HUES48 (cell line): ENCODE results near the gene PAPOLB.

Source experiments
- H3K27ac ChIP-seq: one replicate; pipeline ENCODE4 v1.7.0; 2013; ENCODE audit warnings: low read depth, low read length, inconsistent platforms
- H3K27me3 ChIP-seq: 2 replicates; pipeline ENCODE4 v1.6.1; 2013; ENCODE audit warnings: mild to moderate bottlenecking, low read length; ENCODE audit not compliant: control insufficient read depth, insufficient read depth
- H3K36me3 ChIP-seq: 2 replicates; pipeline ENCODE4 v1.6.1; 2013; ENCODE audit warnings: low read length; ENCODE audit not compliant: control insufficient read depth, insufficient read depth
- H3K4me1 ChIP-seq: 2 replicates; pipeline ENCODE4 v1.6.1; 2013; ENCODE audit warnings: mild to moderate bottlenecking, low read length; ENCODE audit not compliant: control insufficient read depth, insufficient read depth
- H3K4me3 ChIP-seq: 2 replicates; pipeline ENCODE4 v1.5.1; 2013; ENCODE audit warnings: mild to moderate bottlenecking, low read depth, low read length
- H3K9ac ChIP-seq: 2 replicates; pipeline ENCODE4 v1.6.1; 2013; ENCODE audit warnings: mild to moderate bottlenecking, low read depth, low read length, moderate library complexity
- H3K9me3 ChIP-seq: 2 replicates; pipeline ENCODE4 v1.6.1; 2013; ENCODE audit warnings: low read length; ENCODE audit not compliant: control insufficient read depth, insufficient read depth

PAPOLB gene

GRCh38 chr7:4888161-4888560 is 26.3 kb upstream of the PAPOLB start:
- Histone ChIP-seq H3K4me3 (no peak overlapping the region), H3K4me1 (no peaks in the 10 kb centered on the region), H3K9ac (no peak overlapping the region), H3K27ac (no peak overlapping the region), H3K27me3 (no peaks in the 10 kb centered on the region), H3K36me3 (no peaks in the 10 kb centered on the region), H3K9me3 (no peaks in the 10 kb centered on the region)

GRCh38 chr7:4886671-4887070 is 24.8 kb upstream of the PAPOLB start:
- Histone ChIP-seq H3K4me3 (no peak overlapping the region), H3K27me3 (peaks cover 5% of the 10 kb centered on the region; the same call in 1 of the 2 replicates), H3K36me3 (no peaks in the 10 kb centered on the region), H3K4me1 (peaks cover 3% of the 10 kb centered on the region; the same call in 1 of the 2 replicates), H3K9me3 (no peaks in the 10 kb centered on the region), H3K27ac (no peak overlapping the region), H3K9ac (no peak overlapping the region)

GRCh38 chr7:4885317-4885807 is 23.5 kb upstream of the PAPOLB start:
- no peak overlapping the region for H3K27ac ChIP-seq
- H3K36me3 ChIP-seq: no peaks in the 10 kb centered on the region
- peaks cover 3% of the 10 kb centered on the region; the same call in 1 of the 2 replicates for H3K4me1 ChIP-seq
- no peaks in the 10 kb centered on the region for H3K9me3 ChIP-seq
- peaks cover 5% of the 10 kb centered on the region; the same call in 1 of the 2 replicates for H3K27me3 ChIP-seq
- no peak overlapping the region for H3K4me3 ChIP-seq
- H3K9ac ChIP-seq: no peak overlapping the region

- Histone ChIP-seq H3K4me1 (peaks cover 3% of the 10 kb centered on the region; the same call in 1 of the 2 replicates), H3K9me3 (no peaks in the 10 kb centered on the region), H3K36me3 (no peaks in the 10 kb centered on the region), H3K9ac (no peak overlapping the region), H3K27me3 (peaks cover 5% of the 10 kb centered on the region; the same call in 1 of the 2 replicates), H3K4me3 (no peak overlapping the region), H3K27ac (no peak overlapping the region)
Observed at GRCh38 chr7:4884164-4884563, 22.3 kb upstream of the PAPOLB start.

- Histone ChIP-seq H3K9me3 (no peaks in the 10 kb centered on the region), H3K4me1 (peaks cover 3% of the 10 kb centered on the region; the same call in 1 of the 2 replicates), H3K27me3 (peaks cover 5% of the 10 kb centered on the region; the same call in 1 of the 2 replicates), H3K27ac (no peak within 1 kb of the TSS), H3K4me3 (peak within 1 kb of the TSS; percentile 79), H3K9ac (peak within 1 kb of the TSS; percentile 48; the same call in 1 of the 2 replicates), H3K36me3 (no peaks in the 10 kb centered on the region)
Observed at GRCh38 chr7:4883372-4884144, 21.7 kb upstream of the PAPOLB start, which contains the start of gene RADIL. RADIL (minus strand) TSS chr7:4883716; CDS start chr7:4878139, 5,577 bp downstream.

- H3K4me1 ChIP-seq: peaks cover 3% of the 10 kb centered on the region; the same call in 1 of the 2 replicates
- no peak overlapping the region; the same call in 1 of the 2 replicates for H3K9ac ChIP-seq
- no peaks in the 10 kb centered on the region for H3K9me3 ChIP-seq
- H3K27ac ChIP-seq: no peak overlapping the region
- peaks cover 5% of the 10 kb centered on the region; the same call in 1 of the 2 replicates for H3K27me3 ChIP-seq
- no peaks in the 10 kb centered on the region for H3K36me3 ChIP-seq
- H3K4me3 ChIP-seq: peak overlapping the region; percentile 79
Observed at GRCh38 chr7:4883033-4883371, 21.2 kb upstream of the PAPOLB start.

GRCh38 chr7:4882169-4883032 is 20.6 kb upstream of the PAPOLB start:
- Histone ChIP-seq H3K4me1 (peaks cover 3% of the 10 kb centered on the region; the same call in 1 of the 2 replicates), H3K4me3 (peak overlapping the region; percentile 79), H3K9me3 (no peaks in the 10 kb centered on the region), H3K27me3 (peaks cover 5% of the 10 kb centered on the region; the same call in 1 of the 2 replicates), H3K9ac (peak overlapping the region; percentile 46; the same call in 1 of the 2 replicates), H3K36me3 (peaks cover 1% of the 10 kb centered on the region; the same call in 1 of the 2 replicates), H3K27ac (peak overlapping the region; percentile 76)

- Histone ChIP-seq H3K9ac (no peak overlapping the region), H3K36me3 (peaks cover 7% of the 10 kb centered on the region), H3K27ac (no peak overlapping the region), H3K4me1 (peaks cover 3% of the 10 kb centered on the region; the same call in 1 of the 2 replicates), H3K27me3 (peaks cover 5% of the 10 kb centered on the region; the same call in 1 of the 2 replicates), H3K9me3 (no peaks in the 10 kb centered on the region), H3K4me3 (no peak overlapping the region)
Observed at GRCh38 chr7:4880218-4880617, 18.4 kb upstream of the PAPOLB start.

- no peak overlapping the region for H3K9ac ChIP-seq
- H3K27me3 ChIP-seq: peaks cover 5% of the 10 kb centered on the region; the same call in 1 of the 2 replicates
- peaks cover 7% of the 10 kb centered on the region for H3K36me3 ChIP-seq
- H3K9me3 ChIP-seq: no peaks in the 10 kb centered on the region
- peaks cover 3% of the 10 kb centered on the region; the same call in 1 of the 2 replicates for H3K4me1 ChIP-seq
- H3K4me3 ChIP-seq: no peak overlapping the region
- no peak overlapping the region for H3K27ac ChIP-seq
Observed at GRCh38 chr7:4879396-4880081, 17.7 kb upstream of the PAPOLB start.
